ENCODE results near the gene PRPSAP2. TPM values are rescaled to one million over a fixed set of nuclear protein-coding genes. Genes with fewer than 3 reads are reported as not detected.
"Not testable (repeated sequence)": the region's sequence is repeated elsewhere in the genome, so short reads cannot be mapped to it uniquely, and the experiment has no call there.

The PRPSAP2 gene
- total RNA-seq, 6 donors from 2014 or later, result 16.6 to 39.8 (median 29.2) TPM

GRCh38 chr17:18953231-18953728, 95.3 kb downstream of the PRPSAP2 start:
- Histone ChIP-seq H3K27ac (no peak overlapping the region), H3K4me3 (no peak overlapping the region), H3K4me1 (no peaks in the 10 kb centered on the region), H3K27me3 (no peaks in the 10 kb centered on the region), H3K9me3 (no peaks in the 10 kb centered on the region), H3K36me3 (no peaks in the 10 kb centered on the region)
- TF ChIP-seq POLR2AphosphoS5 (IDR thresholded peaks at IDR 0.05), result no peak
- no peak for TF ChIP-seq EP300 (IDR thresholded peaks at IDR 0.05)
- ATAC-seq (ENCODE audit: low FRiP score in 2 of 2), result no peak
- WGBS, 2 donors, result 92 to 96% methylated on average over 14 of the region's 14 CpGs
- no peak for DNase-seq

- Histone ChIP-seq H3K4me3 (no peak overlapping the region), H3K27me3 (no peaks in the 10 kb centered on the region), H3K9me3 (no peaks in the 10 kb centered on the region), H3K27ac (no peak overlapping the region), H3K36me3 (no peaks in the 10 kb centered on the region), H3K4me1 (no peaks in the 10 kb centered on the region)
- WGBS, 2 donors, result 89 to 100% methylated on average over 3 of the region's 3 CpGs
- TF ChIP-seq CTCF (IDR thresholded peaks at IDR 0.05) (no peak), POLR2AphosphoS5 (IDR thresholded peaks at IDR 0.05) (no peak), POLR2A (IDR thresholded peaks at IDR 0.05) (no peak)
- ATAC-seq (ENCODE audit: low FRiP score in 2 of 2) (no peak), DNase-seq (no peak)
Observed at GRCh38 chr17:18954321-18954720, 96.4 kb downstream of the PRPSAP2 start.

GRCh38 chr17:18955009-18955408, 97.1 kb downstream of the PRPSAP2 start:
- 94 to 97% methylated on average over 6 of the region's 6 CpGs for WGBS, 2 donors
- no peak for ATAC-seq (ENCODE audit: low FRiP score in 2 of 2)
- no peaks in the 10 kb centered on the region for H3K36me3 ChIP-seq

GRCh38 chr17:18956021-18956420, 98.1 kb downstream of the PRPSAP2 start:
- H3K27me3 ChIP-seq, H3K27ac ChIP-seq: not testable (repeated sequence)
- WGBS, 2 donors, result 92 to 97% methylated on average over 6 of the region's 6 CpGs

More at GRCh38 chr17:18955009-18955408, 97.1 kb downstream of the PRPSAP2 start:
- no peak overlapping the region for H3K27ac ChIP-seq
- TF ChIP-seq CTCF (IDR thresholded peaks at IDR 0.05), result no peak
- no peak for TF ChIP-seq EP300 (IDR thresholded peaks at IDR 0.05)
- no peak for TF ChIP-seq POLR2A (IDR thresholded peaks at IDR 0.05)
- no peak for TF ChIP-seq POLR2AphosphoS5 (IDR thresholded peaks at IDR 0.05)
- no peak for DNase-seq
- H3K4me3 ChIP-seq, result no peak overlapping the region
- no peaks in the 10 kb centered on the region for H3K27me3 ChIP-seq
- no peaks in the 10 kb centered on the region for H3K9me3 ChIP-seq
- no peaks in the 10 kb centered on the region for H3K4me1 ChIP-seq

GRCh38 chr17:18956581-18956980, 98.7 kb downstream of the PRPSAP2 start:
- Histone ChIP-seq H3K4me3 (no peak overlapping the region), H3K27ac (no peak overlapping the region), H3K27me3 (no peaks in the 10 kb centered on the region), H3K4me1 (peaks cover 0 to 7% (median 1%) of the 10 kb centered on the region in 4 donors), H3K36me3 (no peaks in the 10 kb centered on the region), H3K9me3 (no peaks in the 10 kb centered on the region)
- DNase-seq (no peak), ATAC-seq (ENCODE audit: low FRiP score in 2 of 2) (no peak)
- TF ChIP-seq POLR2A (IDR thresholded peaks at IDR 0.05) (no peak), POLR2AphosphoS5 (IDR thresholded peaks at IDR 0.05) (no peak), EP300 (IDR thresholded peaks at IDR 0.05) (no peak), CTCF (IDR thresholded peaks at IDR 0.05) (no peak)
- 93% methylated on average over 3 of the region's 3 CpGs for WGBS, 2 donors

More at GRCh38 chr17:18956021-18956420, 98.1 kb downstream of the PRPSAP2 start:
- not testable (repeated sequence) for H3K36me3 ChIP-seq; H3K4me1 ChIP-seq; H3K9me3 ChIP-seq; H3K4me3 ChIP-seq; DNase-seq; ATAC-seq (ENCODE audit: low FRiP score in 2 of 2)

- no peak for ATAC-seq (ENCODE audit: low FRiP score in 2 of 2)
- 91 to 93% methylated on average over 4 of the region's 4 CpGs for WGBS, 2 donors
Observed at GRCh38 chr17:18957831-18958230, 99.9 kb downstream of the PRPSAP2 start.

More at GRCh38 chr17:18957831-18958230, 99.9 kb downstream of the PRPSAP2 start:
- Histone ChIP-seq H3K36me3 (no peaks in the 10 kb centered on the region), H3K4me3 (no peak overlapping the region), H3K4me1 (peaks cover 0 to 7% (median 1%) of the 10 kb centered on the region in 4 donors), H3K9me3 (no peaks in the 10 kb centered on the region), H3K27me3 (no peaks in the 10 kb centered on the region), H3K27ac (no peak overlapping the region)
- DNase-seq, result no peak
- TF ChIP-seq POLR2A (IDR thresholded peaks at IDR 0.05) (no peak), CTCF (IDR thresholded peaks at IDR 0.05) (no peak), POLR2AphosphoS5 (IDR thresholded peaks at IDR 0.05) (no peak), EP300 (IDR thresholded peaks at IDR 0.05) (no peak)

All from upper lobe of left lung (tissue), 6 donors.